ENCODE results near the gene GRN. TPM values are rescaled to one million over a fixed set of nuclear protein-coding genes. Genes with fewer than 3 reads are reported as not detected.
"Not testable (repeated sequence)": the region's sequence is repeated elsewhere in the genome, so short reads cannot be mapped to it uniquely, and the experiment has no call there.

The GRN gene
- total RNA-seq, 1 experiment from 2014 or later: 400 TPM

GRCh38 chr17:44338702-44339101 lies 6.4 kb upstream of the GRN start:
- no TSS peak for BruUV-seq (replicated peaks)
- Histone ChIP-seq H3F3A (ENCODE audit: low read length, unreplicated experiment) (no peaks in the 10 kb centered on the region), H3K27ac (ENCODE audit: low read length) (no peak overlapping the region), H3K27me3 (ENCODE audit: low read length) (no peaks in the 10 kb centered on the region), H3K4me1 (ENCODE audit: insufficient read depth, low read length) (peaks cover 7% of the 10 kb centered on the region), H3K9me3 (ENCODE audit: low read length) (no peaks in the 10 kb centered on the region), H2AFZ (ENCODE audit: low read length) (peak overlapping the region; percentile 62; the same call in 1 of the 2 replicates), H3K4me2 (ENCODE audit: low read length) (no peak overlapping the region), H4K20me1 (ENCODE audit: low read length) (no peaks in the 10 kb centered on the region), H3K79me2 (ENCODE audit: low read length) (no peaks in the 10 kb centered on the region), H3K4me3 (ENCODE audit: low read length) (no peak overlapping the region), H3K9me2 (replicated peaks; ENCODE audit: low read length) (no peaks in the 10 kb centered on the region), H3K36me3 (ENCODE audit: low read depth, low read length) (no peaks in the 10 kb centered on the region), H3K9ac (ENCODE audit: low read length) (no peak overlapping the region)
- DNase-seq (peak; percentile 62), ATAC-seq (peak; percentile 92)
- ChIA-PET CTCF (no interaction called here), POLR2A (ENCODE audit: unreplicated experiment) (no interaction called here)
- TF ChIP-seq EZH2phosphoT487 (IDR thresholded peaks at IDR 0.05; ENCODE audit: borderline replicate concordance, low read length) (no peak), CTCF (conservative IDR thresholded peaks at IDR 0.05; ENCODE audit: low read depth, low read length) (no peak), EZH2 (IDR thresholded peaks at IDR 0.05; ENCODE audit: low read length, unreplicated experiment) (no peak)
- intact Hi-C loops (cut with micrococcal nuclease): no loop called here

- DNase-seq; H3K27me3 ChIP-seq (ENCODE audit: low read length); H3K9me2 ChIP-seq (replicated peaks; ENCODE audit: low read length); ATAC-seq; H4K20me1 ChIP-seq (ENCODE audit: low read length); BruUV-seq (replicated peaks); H2AFZ ChIP-seq (ENCODE audit: low read length); H3K4me2 ChIP-seq (ENCODE audit: low read length); H3K9me3 ChIP-seq (ENCODE audit: low read length); POLR2A ChIA-PET (ENCODE audit: unreplicated experiment); intact Hi-C loops (cut with micrococcal nuclease); H3K27ac ChIP-seq (ENCODE audit: low read length); H3K36me3 ChIP-seq (ENCODE audit: low read depth, low read length); H3F3A ChIP-seq (ENCODE audit: low read length, unreplicated experiment); CTCF ChIA-PET; H3K79me2 ChIP-seq (ENCODE audit: low read length); H3K9ac ChIP-seq (ENCODE audit: low read length); H3K4me3 ChIP-seq (ENCODE audit: low read length); H3K4me1 ChIP-seq (ENCODE audit: insufficient read depth, low read length): not testable (repeated sequence)
Observed at GRCh38 chr17:44340553-44340952, 4.5 kb upstream of the GRN start.

GRCh38 chr17:44343510-44344209 lies 1.4 kb upstream of the GRN start:
- no peaks in the 10 kb centered on the region for H3K27me3 ChIP-seq (ENCODE audit: low read length)
- no peak overlapping the region for H2AFZ ChIP-seq (ENCODE audit: low read length)
- intact Hi-C loops (cut with micrococcal nuclease): loop anchor here (2.0 kb wide), 2 partner anchors 13 to 35 kb away; partner anchors contain the start of gene RUNDC3A
- no peak overlapping the region for H3K4me3 ChIP-seq (ENCODE audit: low read length)
- no peaks in the 10 kb centered on the region for H3K36me3 ChIP-seq (ENCODE audit: low read depth, low read length)
- peaks cover 7% of the 10 kb centered on the region for H3K4me1 ChIP-seq (ENCODE audit: insufficient read depth, low read length)
- peaks cover 15% of the 10 kb centered on the region for H3K79me2 ChIP-seq (ENCODE audit: low read length)
- no peak for DNase-seq
- ATAC-seq: no peak
- ChIA-PET POLR2A (ENCODE audit: unreplicated experiment) (no interaction called here), CTCF (no interaction called here)
- no peak overlapping the region for H3K9ac ChIP-seq (ENCODE audit: low read length)
- no peak overlapping the region for H3K27ac ChIP-seq (ENCODE audit: low read length)
- H3F3A ChIP-seq (ENCODE audit: low read length, unreplicated experiment): no peaks in the 10 kb centered on the region
- TF ChIP-seq EZH2phosphoT487 (IDR thresholded peaks at IDR 0.05; ENCODE audit: borderline replicate concordance, low read length): no peak
- TF ChIP-seq CTCF (conservative IDR thresholded peaks at IDR 0.05; ENCODE audit: low read depth, low read length): no peak
- no peak for TF ChIP-seq EZH2 (IDR thresholded peaks at IDR 0.05; ENCODE audit: low read length, unreplicated experiment)
- H3K4me2 ChIP-seq (ENCODE audit: low read length): no peak overlapping the region
- no peaks in the 10 kb centered on the region for H3K9me2 ChIP-seq (replicated peaks; ENCODE audit: low read length)
- no peaks in the 10 kb centered on the region for H4K20me1 ChIP-seq (ENCODE audit: low read length)
- BruUV-seq (replicated peaks): no TSS peak
- no peaks in the 10 kb centered on the region for H3K9me3 ChIP-seq (ENCODE audit: low read length)
